GM12865 (cell line): Measurements from ENCODE around the gene NUP88.
"Not testable (repeated sequence)": the region's sequence is repeated elsewhere in the genome, so short reads cannot be mapped to it uniquely, and the experiment has no call there.

Experiments used
- DNase-seq: peaks from one replicate; pipeline ENCODE4 v3.0.0; 2010; ENCODE audit warnings: low read depth
- H3K4me3 ChIP-seq: 2 replicates; pipeline ENCODE4 v1.5.1; 2011; ENCODE audit warnings: mild to moderate bottlenecking, low read depth, low read length, control low read depth
- CTCF ChIP-seq: IDR thresholded peaks from 2 replicates; pipeline ENCODE4 v1.5.1; 2011; ENCODE audit warnings: low read length, control low read depth, low read depth, inconsistent platforms; ENCODE audit not compliant: insufficient read depth; ENCODE audit errors: missing control alignments

The NUP88 gene

GRCh38 chr17:5443728-5444127, 24.3 kb upstream of the NUP88 start:
- no peak for TF ChIP-seq CTCF
- H3K4me3 ChIP-seq = no peak overlapping the region
- no peak for DNase-seq

GRCh38 chr17:5439446-5439764, 19.9 kb upstream of the NUP88 start:
- H3K4me3 ChIP-seq = peak overlapping the region; percentile 38
- TF ChIP-seq CTCF = no peak
- DNase-seq = no peak

- peak; percentile 96 for TF ChIP-seq CTCF
- H3K4me3 ChIP-seq = peak within 1 kb of the TSS; percentile 90
- peak; percentile 97 for DNase-seq
Measured at GRCh38 chr17:5438716-5439445, 19.4 kb upstream of the NUP88 start, which contains the start of gene C1QBP. C1QBP (minus strand) TSS chr17:5439155; CDS start chr17:5439073, 82 bp downstream.

GRCh38 chr17:5437721-5438317, 18.4 kb upstream of the NUP88 start:
- no peak for TF ChIP-seq CTCF
- H3K4me3 ChIP-seq = peak overlapping the region; percentile 90
- DNase-seq = no peak

GRCh38 chr17:5435781-5436315, 16.4 kb upstream of the NUP88 start:
- H3K4me3 ChIP-seq, DNase-seq: not testable (repeated sequence)

GRCh38 chr17:5434984-5435383, 15.5 kb upstream of the NUP88 start:
- no peak overlapping the region for H3K4me3 ChIP-seq
- TF ChIP-seq CTCF = no peak
- DNase-seq = no peak

GRCh38 chr17:5431949-5432556, 12.6 kb upstream of the NUP88 start:
- TF ChIP-seq CTCF = no peak
- no peak for DNase-seq
- H3K4me3 ChIP-seq = no peak overlapping the region

- not testable (repeated sequence) for DNase-seq, H3K4me3 ChIP-seq
Measured at GRCh38 chr17:5431234-5431633, 11.8 kb upstream of the NUP88 start.
